Measurements from ENCODE around the gene R3HDM4. TPM values are rescaled to one million over a fixed set of nuclear protein-coding genes. Genes with fewer than 3 reads are reported as not detected.

The R3HDM4 gene
- total and polyA plus RNA-seq, 11 donors, result 17.1 to 47.1 (median 24.2) TPM

DNA sequence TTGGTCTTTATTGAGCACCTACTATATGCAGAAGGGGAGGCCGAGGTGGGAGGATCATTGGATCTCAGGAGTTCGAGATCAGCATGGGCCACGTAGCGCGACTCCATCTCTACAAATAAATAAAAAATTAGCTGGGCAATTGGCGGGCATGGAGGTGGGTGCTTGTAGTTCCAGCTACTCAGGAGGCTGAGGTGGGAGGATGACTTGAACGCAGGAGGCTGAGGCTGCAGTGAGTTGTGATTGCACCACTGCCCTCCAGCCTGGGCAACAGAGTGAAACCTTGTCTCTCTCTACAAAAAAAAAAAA lies 49.8 kb downstream of the R3HDM4 start:
- no peak for TF ChIP-seq POLR2A (IDR thresholded peaks at IDR 0.05)
- intact Hi-C loops (cut with DNase I), result loop anchor here in 6 of 10 donors (2.0 to 10.0 kb wide), 5 partner anchors 49 to 122 kb away; partner anchors contain the start of genes R3HDM4 (in 3 of the 6) and WDR18 (in 1 of the 6)
- 63 to 75% (median 71%) methylated on average over 7 of the region's 7 CpGs for WGBS, 4 donors
- DNase-seq (no peak), ATAC-seq (no peak)
- peaks cover 0 to 11% (median 7%) of the 10 kb centered on the region in 9 donors for H3K36me3 ChIP-seq
- peaks cover 0 to 42% (median 4%) of the 10 kb centered on the region in 12 donors for H3K4me1 ChIP-seq
- peaks cover 0 to 46% (median 17%) of the 10 kb centered on the region in 9 donors for H3K27me3 ChIP-seq
- H3K9me3 ChIP-seq, result no peaks in the 10 kb centered on the region
- H3K4me3 ChIP-seq, result peak overlapping the region in 3 of 12 donors; percentile 10 to 47 (median 24)
- H3K27ac ChIP-seq, result peak overlapping the region in 1 of 12 donors; percentile 84

DNA sequence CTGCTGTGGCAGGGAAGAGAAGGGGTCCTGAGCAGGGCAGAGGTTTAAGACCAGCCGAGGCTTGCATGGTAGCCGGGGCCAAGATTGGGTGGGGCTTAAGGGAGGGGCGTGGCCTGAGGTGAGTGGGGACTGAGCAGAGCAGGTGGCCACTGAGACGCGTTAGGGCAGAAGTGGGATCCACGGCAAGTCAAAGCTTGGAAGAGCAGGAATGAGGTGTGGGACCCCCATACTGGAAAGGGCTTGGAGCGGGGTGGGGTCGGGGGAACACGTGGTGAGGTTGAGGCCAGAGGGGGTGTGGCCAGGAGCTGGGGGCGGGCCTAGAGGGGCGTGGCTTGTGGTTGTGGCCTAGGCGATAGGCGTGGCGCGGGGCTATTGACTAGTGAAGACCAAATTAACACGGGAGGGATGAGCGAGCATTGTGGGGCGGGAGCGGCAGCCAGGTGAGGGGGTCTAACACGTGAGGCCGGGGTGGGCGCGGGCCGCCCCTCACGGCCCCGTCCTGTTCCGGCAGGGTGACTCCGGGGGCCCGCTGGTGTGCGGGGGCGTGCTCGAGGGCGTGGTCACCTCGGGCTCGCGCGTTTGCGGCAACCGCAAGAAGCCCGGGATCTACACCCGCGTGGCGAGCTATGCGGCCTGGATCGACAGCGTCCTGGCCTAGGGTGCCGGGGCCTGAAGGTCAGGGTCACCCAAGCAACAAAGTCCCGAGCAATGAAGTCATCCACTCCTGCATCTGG lies 50.3 kb downstream of the R3HDM4 start:
- ATAC-seq (peak in 2 of 4 donors; percentile 17 to 30), DNase-seq (peak in 3 of 5 donors; percentile 46 to 83 (median 67))
- H3K36me3 ChIP-seq, result peaks cover 0 to 6% (median 2%) of the 10 kb centered on the region in 9 donors
- no peaks in the 10 kb centered on the region for H3K9me3 ChIP-seq
- no peak for TF ChIP-seq POLR2A (IDR thresholded peaks at IDR 0.05)
- TF ChIP-seq, protein P1, sequence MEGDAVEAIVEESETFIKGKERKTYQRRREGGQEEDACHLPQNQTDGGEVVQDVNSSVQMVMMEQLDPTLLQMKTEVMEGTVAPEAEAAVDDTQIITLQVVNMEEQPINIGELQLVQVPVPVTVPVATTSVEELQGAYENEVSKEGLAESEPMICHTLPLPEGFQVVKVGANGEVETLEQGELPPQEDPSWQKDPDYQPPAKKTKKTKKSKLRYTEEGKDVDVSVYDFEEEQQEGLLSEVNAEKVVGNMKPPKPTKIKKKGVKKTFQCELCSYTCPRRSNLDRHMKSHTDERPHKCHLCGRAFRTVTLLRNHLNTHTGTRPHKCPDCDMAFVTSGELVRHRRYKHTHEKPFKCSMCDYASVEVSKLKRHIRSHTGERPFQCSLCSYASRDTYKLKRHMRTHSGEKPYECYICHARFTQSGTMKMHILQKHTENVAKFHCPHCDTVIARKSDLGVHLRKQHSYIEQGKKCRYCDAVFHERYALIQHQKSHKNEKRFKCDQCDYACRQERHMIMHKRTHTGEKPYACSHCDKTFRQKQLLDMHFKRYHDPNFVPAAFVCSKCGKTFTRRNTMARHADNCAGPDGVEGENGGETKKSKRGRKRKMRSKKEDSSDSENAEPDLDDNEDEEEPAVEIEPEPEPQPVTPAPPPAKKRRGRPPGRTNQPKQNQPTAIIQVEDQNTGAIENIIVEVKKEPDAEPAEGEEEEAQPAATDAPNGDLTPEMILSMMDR (IDR thresholded peaks at IDR 0.05), result no peak
- peaks cover 0 to 42% (median 4%) of the 10 kb centered on the region in 12 donors for H3K4me1 ChIP-seq
- H3K4me3 ChIP-seq, result peak overlapping the region in 2 of 12 donors; percentile 24 to 47
- peaks cover 0 to 48% (median 17%) of the 10 kb centered on the region in 9 donors for H3K27me3 ChIP-seq
- intact Hi-C loops (cut with DNase I), result loop anchor here in 6 of 10 donors (2.0 to 10.0 kb wide), 5 partner anchors 50 to 122 kb away; partner anchors contain the start of genes R3HDM4 (in 3 of the 6) and WDR18 (in 1 of the 6)
- peak overlapping the region in 1 of 12 donors; percentile 84 for H3K27ac ChIP-seq
- 17 to 28% (median 20%) methylated on average over 41 to 48 of the region's 48 CpGs for whole genome bisulfite sequencing, 4 donors

DNA sequence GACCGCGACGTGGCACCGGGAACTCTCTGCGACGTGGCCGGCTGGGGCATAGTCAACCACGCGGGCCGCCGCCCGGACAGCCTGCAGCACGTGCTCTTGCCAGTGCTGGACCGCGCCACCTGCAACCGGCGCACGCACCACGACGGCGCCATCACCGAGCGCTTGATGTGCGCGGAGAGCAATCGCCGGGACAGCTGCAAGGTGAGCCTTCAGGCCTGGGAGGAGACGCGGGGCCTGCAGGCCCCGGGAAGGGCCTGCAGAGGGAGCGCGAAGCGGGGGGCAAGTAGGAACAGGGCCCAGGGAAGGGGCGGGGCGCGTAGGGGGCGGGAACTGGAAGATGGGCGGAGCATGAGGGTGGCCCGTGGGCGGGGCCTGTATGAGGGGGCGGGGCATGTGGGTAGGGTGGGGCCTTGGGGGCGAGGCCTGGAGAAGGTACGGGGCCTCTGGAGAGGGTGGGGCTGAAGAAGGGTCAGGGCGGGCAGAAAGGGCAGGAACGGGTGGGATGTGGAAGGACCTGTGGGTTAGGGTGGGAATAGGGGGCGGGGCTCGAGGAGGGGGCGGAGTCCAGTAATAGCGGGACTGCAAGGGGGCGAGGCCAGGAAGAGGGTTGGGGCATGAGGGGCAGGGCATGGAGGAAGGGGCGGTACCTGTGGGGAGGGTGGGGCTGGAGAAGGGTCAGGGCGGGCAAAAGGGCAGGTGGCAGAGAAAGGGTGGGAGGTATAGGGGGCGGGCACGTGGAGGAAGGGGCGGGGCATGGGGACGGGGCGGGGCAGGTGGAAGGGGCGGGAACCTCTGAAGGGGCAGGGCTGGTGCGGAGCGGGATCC lies 51.1 kb downstream of the R3HDM4 start:
- no peak overlapping the region for H3K27ac ChIP-seq
- DNase-seq (peak in 1 of 5 donors; percentile 81), ATAC-seq (peak in 2 of 4 donors; percentile 4 to 5)
- intact Hi-C loops (cut with DNase I), result loop anchor here in 6 of 10 donors (2.0 to 10.0 kb wide), 5 partner anchors 50 to 123 kb away; partner anchors contain the start of genes R3HDM4 (in 3 of the 6) and WDR18 (in 1 of the 6)
- H3K36me3 ChIP-seq, result no peaks in the 10 kb centered on the region
- peaks cover 0 to 48% (median 17%) of the 10 kb centered on the region in 9 donors for H3K27me3 ChIP-seq
- TF ChIP-seq POLR2A (IDR thresholded peaks at IDR 0.05), result no peak
- TF ChIP-seq, protein P1 (IDR thresholded peaks at IDR 0.05), result no peak
- 9 to 26% (median 20%) methylated on average over 29 to 60 of the region's 60 CpGs for WGBS, 4 donors
- peaks cover 0 to 42% (median 4%) of the 10 kb centered on the region in 12 donors for H3K4me1 ChIP-seq
- peak overlapping the region in 2 of 12 donors; percentile 5 to 54 for H3K4me3 ChIP-seq
- no peaks in the 10 kb centered on the region for H3K9me3 ChIP-seq

DNA sequence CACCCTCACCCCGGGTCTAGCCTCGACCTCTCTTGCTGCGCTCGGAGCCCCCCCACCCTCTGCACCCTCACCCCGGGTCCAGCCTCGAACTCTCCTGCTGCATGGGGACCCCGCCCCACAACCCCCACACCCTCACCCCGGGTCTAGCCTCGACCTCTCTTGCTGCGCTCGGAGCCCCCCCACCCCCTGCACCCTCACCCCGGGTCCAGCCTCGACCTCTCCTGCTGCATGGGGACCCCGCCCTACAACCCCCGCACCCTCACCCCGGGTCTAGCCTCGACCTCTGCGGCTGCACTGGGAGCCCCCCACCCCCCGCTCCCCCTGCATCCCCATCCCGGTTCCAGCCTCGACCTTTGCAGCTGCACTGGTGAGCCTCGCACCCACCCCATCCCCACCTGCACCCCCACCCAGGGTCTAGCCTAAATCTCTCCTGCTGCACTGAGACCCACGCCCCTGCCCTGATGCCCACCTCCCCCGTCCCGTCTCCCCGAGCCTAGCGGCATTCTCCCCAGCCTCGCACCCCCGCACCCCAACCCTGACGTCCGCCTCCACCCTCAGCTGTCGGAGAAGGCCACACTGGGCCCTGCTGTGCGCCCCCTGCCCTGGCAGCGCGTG lies 51.8 kb downstream of the R3HDM4 start:
- peaks cover 0 to 42% (median 4%) of the 10 kb centered on the region in 12 donors for H3K4me1 ChIP-seq
- no peaks in the 10 kb centered on the region for H3K36me3 ChIP-seq
- WGBS, 4 donors, result 62 to 71% (median 68%) methylated on average over 11 to 35 of the region's 35 CpGs
- TF ChIP-seq, protein P1 (IDR thresholded peaks at IDR 0.05), result no peak
- no peak for TF ChIP-seq POLR2A (IDR thresholded peaks at IDR 0.05)
- no peaks in the 10 kb centered on the region for H3K9me3 ChIP-seq
- peaks cover 0 to 48% (median 17%) of the 10 kb centered on the region in 9 donors for H3K27me3 ChIP-seq
- H3K27ac ChIP-seq, result no peak overlapping the region
- peak overlapping the region in 6 of 12 donors; percentile 40 to 59 (median 56) for H3K4me3 ChIP-seq
- intact Hi-C loops (cut with DNase I), result loop anchor here in 6 of 10 donors (5.0 to 10.0 kb wide), 4 partner anchors 51 to 124 kb away; partner anchors contain the start of genes R3HDM4 (in 3 of the 6) and WDR18 (in 1 of the 6)
- no peak for DNase-seq
- ATAC-seq, result no peak

Measured in heart left ventricle (tissue), 16 donors.